VCaP (cell line): ENCODE measurements around the gene TPRG1.
"Not testable (repeated sequence)": the region's sequence is repeated elsewhere in the genome, so short reads cannot be mapped to it uniquely, and the experiment has no call there.

Experiments used
- H3K27ac ChIP-seq: fragments of 450-650 bp; 2 replicates; pipeline ENCODE4 v1.5.1; 2017
- TF ChIP-seq, protein P1 (sequence below): fragments of 450-650 bp; conservative IDR thresholded peaks from 2 replicates; pipeline ENCODE4 v1.5.1; 2017; ENCODE audit warnings: mild to moderate bottlenecking, moderate library complexity

The TPRG1 gene

DNA sequence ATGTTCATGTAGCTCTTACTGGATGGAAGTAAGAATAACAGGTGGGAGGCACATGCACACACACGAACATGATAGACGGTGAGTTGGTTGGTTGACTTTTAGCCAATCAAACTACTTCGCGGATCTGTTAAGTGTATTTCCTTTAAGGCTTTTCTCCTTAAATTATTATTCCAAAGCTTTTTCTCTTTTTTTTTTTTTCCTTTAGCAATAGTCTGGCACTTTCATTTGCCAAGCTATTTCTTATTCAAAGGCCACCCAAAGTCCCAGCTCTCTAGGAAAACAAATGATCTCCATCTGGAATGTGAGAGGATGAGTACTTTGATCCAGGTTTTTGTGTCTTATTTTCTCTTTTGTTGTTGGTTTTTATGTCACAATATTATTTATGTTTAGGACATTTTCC, 141.1 kb downstream of the TPRG1 start:
- TF ChIP-seq, protein P1, sequence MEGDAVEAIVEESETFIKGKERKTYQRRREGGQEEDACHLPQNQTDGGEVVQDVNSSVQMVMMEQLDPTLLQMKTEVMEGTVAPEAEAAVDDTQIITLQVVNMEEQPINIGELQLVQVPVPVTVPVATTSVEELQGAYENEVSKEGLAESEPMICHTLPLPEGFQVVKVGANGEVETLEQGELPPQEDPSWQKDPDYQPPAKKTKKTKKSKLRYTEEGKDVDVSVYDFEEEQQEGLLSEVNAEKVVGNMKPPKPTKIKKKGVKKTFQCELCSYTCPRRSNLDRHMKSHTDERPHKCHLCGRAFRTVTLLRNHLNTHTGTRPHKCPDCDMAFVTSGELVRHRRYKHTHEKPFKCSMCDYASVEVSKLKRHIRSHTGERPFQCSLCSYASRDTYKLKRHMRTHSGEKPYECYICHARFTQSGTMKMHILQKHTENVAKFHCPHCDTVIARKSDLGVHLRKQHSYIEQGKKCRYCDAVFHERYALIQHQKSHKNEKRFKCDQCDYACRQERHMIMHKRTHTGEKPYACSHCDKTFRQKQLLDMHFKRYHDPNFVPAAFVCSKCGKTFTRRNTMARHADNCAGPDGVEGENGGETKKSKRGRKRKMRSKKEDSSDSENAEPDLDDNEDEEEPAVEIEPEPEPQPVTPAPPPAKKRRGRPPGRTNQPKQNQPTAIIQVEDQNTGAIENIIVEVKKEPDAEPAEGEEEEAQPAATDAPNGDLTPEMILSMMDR = no peak
- H3K27ac ChIP-seq = no peak overlapping the region

DNA sequence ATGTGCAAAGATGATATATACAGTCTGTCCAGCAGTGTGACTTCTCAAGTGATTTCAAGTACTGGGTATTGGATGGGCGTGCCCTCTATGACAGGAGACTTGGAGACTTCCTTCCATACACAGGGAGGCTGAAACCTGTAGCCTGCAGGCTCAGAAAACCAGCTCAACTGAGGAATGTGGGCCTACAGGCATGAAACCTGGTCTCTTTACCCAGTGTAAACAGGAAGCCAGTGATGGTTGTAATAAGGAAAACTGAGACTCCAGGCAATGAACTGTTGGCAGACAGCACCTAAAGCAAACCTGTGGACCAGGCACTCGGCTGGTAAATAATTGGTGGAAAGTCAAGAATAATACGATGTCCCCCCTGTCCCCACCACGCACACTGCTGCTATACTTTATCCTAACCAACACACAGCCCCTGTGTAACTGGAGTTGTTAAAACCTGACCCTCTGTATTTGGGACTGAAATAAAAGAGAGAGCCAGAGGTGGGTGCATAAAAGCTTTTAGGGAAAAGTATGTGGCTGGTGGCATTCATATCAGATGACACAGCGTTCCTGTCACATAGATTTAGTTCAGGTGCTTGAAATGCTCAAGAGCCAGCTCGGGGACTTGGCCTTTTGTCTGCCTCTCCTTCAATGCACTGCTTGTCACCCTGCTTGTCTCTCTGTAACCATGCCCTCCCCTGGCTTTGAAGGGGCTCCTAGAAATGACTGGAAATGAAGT, 144.7 kb downstream of the TPRG1 start:
- peak overlapping the region; percentile 98 for H3K27ac ChIP-seq
- TF ChIP-seq, protein P1 = no peak

DNA sequence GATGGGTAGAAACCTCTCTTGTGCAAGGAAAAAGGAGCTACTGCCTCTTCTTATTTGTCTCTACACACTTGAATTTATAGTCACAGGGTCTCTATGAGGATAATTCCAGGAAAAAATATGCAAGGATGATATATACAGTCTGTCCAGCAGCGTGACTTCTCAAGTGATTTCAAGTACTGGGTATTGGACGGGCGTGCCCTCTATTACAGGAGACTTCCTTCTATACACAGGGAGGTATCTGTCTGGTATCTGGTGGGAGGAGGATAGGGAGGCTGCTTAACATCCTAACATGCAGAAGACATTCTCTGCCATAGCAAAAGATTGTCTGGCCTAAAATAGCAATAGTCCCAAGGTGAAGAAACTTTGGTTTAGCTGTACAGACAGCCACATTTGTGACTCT, 146.1 kb downstream of the TPRG1 start:
- H3K27ac ChIP-seq = peak overlapping the region; percentile 98
- TF ChIP-seq, protein P1 = no peak

DNA sequence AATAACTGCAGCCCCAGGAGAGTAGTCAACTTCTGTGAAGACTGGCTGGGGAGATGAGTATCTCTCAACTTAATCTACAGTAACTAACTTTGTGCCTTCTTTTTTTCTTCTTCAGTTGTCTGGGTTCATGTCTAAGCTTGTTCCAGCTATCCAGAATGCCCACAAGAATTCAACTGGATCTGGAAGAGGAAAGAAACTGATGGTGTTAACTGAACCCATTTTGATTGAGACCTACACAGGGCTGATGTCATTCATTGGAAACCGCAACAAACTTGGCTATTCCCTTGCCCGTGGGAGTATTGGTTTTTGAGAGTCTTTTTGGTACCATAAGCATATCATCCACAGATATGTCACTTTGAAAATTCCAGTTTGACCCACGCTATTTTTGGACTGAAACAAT, 148.7 kb downstream of the TPRG1 start:
- no peak overlapping the region; the same call in 1 of the 2 replicates for H3K27ac ChIP-seq
- TF ChIP-seq, protein P1 = no peak

DNA sequence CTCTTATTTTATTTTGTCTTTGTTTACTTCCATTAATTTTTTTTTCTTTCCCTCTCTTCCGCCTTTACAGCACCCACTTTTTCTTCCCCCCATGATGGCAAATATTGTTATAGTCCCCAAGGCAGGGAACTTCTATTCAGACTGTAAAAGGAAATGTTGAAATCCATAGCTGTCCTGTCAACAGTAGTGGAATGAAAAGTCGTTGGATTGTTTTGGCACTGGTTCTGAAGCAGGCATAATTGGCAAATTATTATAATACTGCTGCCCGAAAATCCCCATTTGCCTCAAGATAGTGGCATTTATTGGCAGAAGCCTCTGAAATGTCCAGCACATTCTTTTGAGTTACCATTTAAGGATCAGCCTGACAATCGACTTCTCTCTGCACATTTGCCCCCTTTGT, 150.6 kb downstream of the TPRG1 start:
- TF ChIP-seq, protein P1 = no peak
- peak overlapping the region; percentile 98 for H3K27ac ChIP-seq

DNA sequence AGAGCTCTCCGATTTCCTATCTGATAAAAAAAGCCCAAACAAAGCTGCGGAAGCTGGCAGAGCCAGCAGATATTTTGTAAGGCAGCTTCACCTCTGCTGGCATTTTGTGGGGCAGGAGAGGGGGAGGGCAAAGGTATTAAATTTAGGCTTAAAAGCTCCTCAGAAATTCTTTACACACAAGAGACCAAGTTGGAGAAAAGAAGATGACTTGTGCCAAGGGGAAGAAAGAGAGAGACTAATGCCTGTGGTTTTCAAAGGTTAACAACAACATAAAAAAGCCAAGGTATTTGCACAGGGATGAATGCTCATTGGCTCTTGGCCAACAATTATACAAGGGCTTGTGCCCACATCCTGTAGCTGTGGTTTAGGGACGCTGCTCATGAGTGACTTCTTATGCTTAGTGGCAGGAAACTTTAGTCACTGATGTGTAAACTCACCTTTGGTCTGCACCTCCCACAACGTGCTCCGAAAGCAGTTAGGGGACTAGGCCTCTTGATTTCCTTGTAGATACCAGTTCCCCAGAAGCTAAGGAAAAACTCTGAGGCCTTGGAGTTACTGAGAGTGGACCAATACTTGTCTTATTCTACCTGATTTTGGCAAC, 152.9 kb downstream of the TPRG1 start:
- H3K27ac ChIP-seq = peak overlapping the region; percentile 98
- TF ChIP-seq, protein P1 = no peak

DNA sequence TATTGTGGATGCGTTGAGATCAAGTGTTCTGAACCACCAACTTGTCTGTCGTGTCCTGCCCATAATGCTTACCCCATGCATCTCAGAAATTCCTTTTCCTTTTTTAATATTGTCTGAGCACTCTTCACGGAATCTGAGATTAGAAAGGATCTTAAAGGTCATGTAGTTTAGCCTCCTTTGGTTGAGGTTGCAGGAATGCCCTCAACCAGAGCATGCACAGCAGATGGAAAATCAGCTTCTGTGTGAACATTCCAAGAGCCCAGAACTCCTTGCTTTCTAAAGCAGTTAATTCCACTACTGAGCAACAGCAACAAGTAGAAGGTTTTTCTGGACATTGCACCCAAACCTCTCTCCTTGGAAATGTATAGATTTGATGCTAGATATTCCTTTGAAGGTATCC, 153.7 kb downstream of the TPRG1 start:
- peak overlapping the region; percentile 98 for H3K27ac ChIP-seq

DNA sequence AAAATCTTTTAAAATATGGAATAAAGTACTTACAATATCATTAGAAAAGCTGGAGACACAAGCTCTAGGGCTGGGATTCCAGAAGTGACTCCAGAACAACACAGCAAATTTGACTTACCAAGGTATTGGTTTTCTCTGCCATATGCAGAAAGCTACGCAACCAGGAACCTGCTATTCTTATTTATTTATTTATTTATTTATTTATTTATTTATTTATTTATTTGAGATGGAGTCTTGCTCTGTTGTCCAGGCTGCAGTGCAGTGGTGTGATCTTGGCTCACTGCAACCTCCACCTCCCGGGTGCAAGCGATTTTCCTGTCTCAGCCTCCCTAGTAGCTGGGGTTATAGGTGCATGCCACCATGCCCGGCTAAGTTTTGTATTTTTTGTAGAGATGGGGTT, 157.9 kb downstream of the TPRG1 start:
- H3K27ac ChIP-seq = not testable (repeated sequence)

More for the DNA sequence above, 153.7 kb downstream of the TPRG1 start:
- TF ChIP-seq, protein P1 = no peak
